NCI-H69 (cell line): Measurements from ENCODE around the gene NKX1-2.

Source experiments
- DNase-seq: peaks from one replicate; lab custom pipeline; 2025; lab: John Stamatoyannopoulos, UW

NKX1-2 gene

GRCh38 chr10:124450012-124450782 lies at the start of gene NKX1-2:
Gene NKX1-2, minus strand, starts transcription at chr10:124450035. Its CDS starts 92 bp downstream, at chr10:124449943.
- peak; percentile 81 for DNase-seq

GRCh38 chr10:124498056-124498455 lies 48.2 kb upstream of the NKX1-2 start:
- DNase-seq, result no peak

GRCh38 chr10:124497196-124497881 lies 47.5 kb upstream of the NKX1-2 start:
- no peak for DNase-seq

GRCh38 chr10:124496620-124497019 lies 46.8 kb upstream of the NKX1-2 start:
- no peak for DNase-seq

- no peak for DNase-seq
Observed at GRCh38 chr10:124496150-124496549, 46.3 kb upstream of the NKX1-2 start.

- no peak for DNase-seq
Observed at GRCh38 chr10:124495725-124496124, 45.9 kb upstream of the NKX1-2 start.

GRCh38 chr10:124495162-124495561 lies 45.3 kb upstream of the NKX1-2 start:
- DNase-seq, result no peak

- no peak for DNase-seq
Observed at GRCh38 chr10:124494046-124494807, 44.4 kb upstream of the NKX1-2 start.

GRCh38 chr10:124493214-124493882 lies 43.5 kb upstream of the NKX1-2 start:
- no peak for DNase-seq

GRCh38 chr10:124492266-124492665 lies 42.4 kb upstream of the NKX1-2 start:
- DNase-seq, result no peak

GRCh38 chr10:124491105-124491504 lies 41.3 kb upstream of the NKX1-2 start:
- DNase-seq, result no peak

GRCh38 chr10:124486635-124487034 lies 36.8 kb upstream of the NKX1-2 start:
- DNase-seq, result no peak

- no peak for DNase-seq
Observed at GRCh38 chr10:124484661-124485060, 34.8 kb upstream of the NKX1-2 start.

- no peak for DNase-seq
Observed at GRCh38 chr10:124484031-124484430, 34.2 kb upstream of the NKX1-2 start.

- no peak for DNase-seq
Observed at GRCh38 chr10:124482876-124483275, 33.0 kb upstream of the NKX1-2 start.

GRCh38 chr10:124482236-124482800 lies 32.5 kb upstream of the NKX1-2 start:
- no peak for DNase-seq

- no peak for DNase-seq
Observed at GRCh38 chr10:124481717-124482116, 31.9 kb upstream of the NKX1-2 start.

- DNase-seq, result no peak
Observed at GRCh38 chr10:124480860-124481259, 31.0 kb upstream of the NKX1-2 start.

- peak; percentile 13 for DNase-seq
Observed at GRCh38 chr10:124478515-124478914, 28.7 kb upstream of the NKX1-2 start.

- no peak for DNase-seq
Observed at GRCh38 chr10:124477614-124478363, 28.0 kb upstream of the NKX1-2 start.
